H9 (cell line): ENCODE measurements around the gene THSD4. TPM values are rescaled to one million over a fixed set of nuclear protein-coding genes. Genes with fewer than 3 reads are reported as not detected.

ENCODE experiments used
- DNase-seq: peaks from one replicate; pipeline ENCODE4 v3.0.0-alpha.2; 2017
- H2AFZ ChIP-seq: one replicate; pipeline ENCODE4 v1.6.1; 2013; ENCODE audit warnings: mild to moderate bottlenecking, low read length, control low read depth, moderate library complexity
- H2AK5ac ChIP-seq: 2 replicates; pipeline ENCODE4 v1.6.1; 2013; ENCODE audit warnings: low read length, control low read depth, mixed read lengths; ENCODE audit not compliant: insufficient read length
- H2BK120ac ChIP-seq: one replicate; pipeline ENCODE4 v1.6.1; 2013; ENCODE audit warnings: low read depth, mild to moderate bottlenecking, low read length, control low read depth, inconsistent platforms; ENCODE audit not compliant: poor library complexity, severe bottlenecking
- H2BK12ac ChIP-seq: 2 replicates; pipeline ENCODE4 v1.6.1; 2013; ENCODE audit warnings: low read length, control low read depth, mixed read lengths, low read depth; ENCODE audit not compliant: insufficient read length
- H2BK15ac ChIP-seq: 2 replicates; pipeline ENCODE4 v1.6.1; 2013; ENCODE audit warnings: low read depth, low read length, control low read depth
- H2BK20ac ChIP-seq: one replicate; pipeline ENCODE4 v1.6.1; 2013; ENCODE audit warnings: low read depth, mild to moderate bottlenecking, low read length, control low read depth, inconsistent platforms; ENCODE audit not compliant: poor library complexity, severe bottlenecking
- H2BK5ac ChIP-seq: 2 replicates; pipeline ENCODE4 v1.6.1; 2013; ENCODE audit warnings: low read length, control low read depth, mixed read lengths; ENCODE audit not compliant: insufficient read length
- H3K14ac ChIP-seq: 2 replicates; pipeline ENCODE4 v1.6.1; 2013; ENCODE audit warnings: low read length, control low read depth; ENCODE audit not compliant: insufficient read depth
- H3K18ac ChIP-seq: 2 replicates; pipeline ENCODE4 v1.6.1; 2013; ENCODE audit warnings: low read depth, mild to moderate bottlenecking, mixed read lengths, low read length, control low read depth; ENCODE audit not compliant: insufficient read length
- H3K23ac ChIP-seq: 2 replicates; pipeline ENCODE4 v1.6.1; 2013; ENCODE audit warnings: low read length, control low read depth, mixed read lengths, low read depth; ENCODE audit not compliant: insufficient read length
- H3K23me2 ChIP-seq: 2 replicates; pipeline ENCODE4 v1.6.1; 2013; ENCODE audit warnings: low read depth, mild to moderate bottlenecking, mixed read lengths, low read length, control low read depth; ENCODE audit not compliant: insufficient read length, poor library complexity, severe bottlenecking
- H3K27ac ChIP-seq: 2 replicates; pipeline ENCODE4 v1.5.1; 2013; ENCODE audit warnings: low read length, control low read depth, mixed read lengths, low read depth; ENCODE audit not compliant: insufficient read length
- H3K27me3 ChIP-seq: 2 replicates; pipeline ENCODE4 v1.6.1; 2013; ENCODE audit warnings: low read length, control low read depth, inconsistent platforms; ENCODE audit not compliant: insufficient read depth
- H3K4ac ChIP-seq: 2 replicates; pipeline ENCODE4 v1.6.1; 2013; ENCODE audit warnings: low read depth, mild to moderate bottlenecking, control low read depth, inconsistent platforms, low read length, moderate library complexity
- H3K4me1 ChIP-seq: 2 replicates; pipeline ENCODE4 v1.6.1; 2013; ENCODE audit warnings: low read length, control low read depth, inconsistent platforms; ENCODE audit not compliant: insufficient read depth
- H3K4me2 ChIP-seq: 2 replicates; pipeline ENCODE4 v1.6.1; 2013; ENCODE audit warnings: low read length, control low read depth, mixed read lengths; ENCODE audit not compliant: insufficient read length, insufficient read depth
- H3K56ac ChIP-seq: 2 replicates; pipeline ENCODE4 v1.6.1; 2013; ENCODE audit warnings: low read depth, mild to moderate bottlenecking, mixed read lengths, low read length, control low read depth; ENCODE audit not compliant: insufficient read length
- H3K79me1 ChIP-seq: 2 replicates; pipeline ENCODE4 v1.6.1; 2013; ENCODE audit warnings: low read depth, mild to moderate bottlenecking, moderate library complexity, low read length, control low read depth, inconsistent platforms; ENCODE audit not compliant: insufficient read depth, poor library complexity, severe bottlenecking
- H3K79me2 ChIP-seq: 2 replicates; pipeline ENCODE4 v1.6.1; 2013; ENCODE audit warnings: low read length, control low read depth, inconsistent platforms; ENCODE audit not compliant: insufficient read depth
- H3K9ac ChIP-seq: 2 replicates; pipeline ENCODE4 v1.6.1; 2013; ENCODE audit warnings: low read length, control low read depth, mixed read lengths; ENCODE audit not compliant: insufficient read length; ENCODE audit errors: extremely low read depth
- H3K9me3 ChIP-seq: one replicate; pipeline ENCODE4 v1.6.1; 2013; ENCODE audit warnings: low read depth, low read length, inconsistent platforms; ENCODE audit not compliant: control insufficient read depth
- H3T11ph ChIP-seq: one replicate; pipeline ENCODE4 v1.6.1; 2013; ENCODE audit warnings: mild to moderate bottlenecking, low read length, control low read depth, inconsistent platforms
- H4K20me1 ChIP-seq: one replicate; pipeline ENCODE4 v1.6.1; 2013; ENCODE audit not compliant: control insufficient read depth, insufficient read length, insufficient read depth
- H4K5ac ChIP-seq: 2 replicates; pipeline ENCODE4 v1.6.1; 2013; ENCODE audit warnings: low read depth, mild to moderate bottlenecking, mixed read lengths, low read length, control low read depth; ENCODE audit not compliant: insufficient read length
- H4K8ac ChIP-seq: replicated peaks from 2 replicates; pipeline ENCODE4 v1.6.1; 2013; ENCODE audit warnings: low read length, control low read depth, mixed read lengths, low read depth; ENCODE audit not compliant: insufficient read length
- H4K91ac ChIP-seq: 2 replicates; pipeline ENCODE4 v1.6.1; 2013; ENCODE audit warnings: low read depth, mild to moderate bottlenecking, moderate library complexity, mixed read lengths, low read length, control low read depth; ENCODE audit not compliant: insufficient read length
- H3K27ac Mint-ChIP-seq, 3 experiments: 2 replicates in 2 of 3; 3 replicates in 1 of 3; pipeline ENCODE4 v1.8.0; 2020 to 2021; ENCODE audit warnings: mixed read lengths in 3 of 3, mild to moderate bottlenecking in 1 of 3, moderate library complexity in 1 of 3
- H3K27me3 Mint-ChIP-seq: 2 replicates; pipeline ENCODE4 v1.8.0; 2021; ENCODE audit warnings: low read depth, mild to moderate bottlenecking, moderate library complexity, mixed read lengths
- H3K36me3 Mint-ChIP-seq, 3 experiments: 2 replicates in 2 of 3; 3 replicates in 1 of 3; pipeline ENCODE4 v1.8.0; 2020 to 2021; ENCODE audit warnings: low read depth in 3 of 3, mixed read lengths in 3 of 3; ENCODE audit not compliant: insufficient read depth in 1 of 3
- H3K4me1 Mint-ChIP-seq, 2 experiments: 2 replicates each; pipeline ENCODE4 v1.8.0; 2020; ENCODE audit warnings: mixed read lengths in 2 of 2
- H3K4me3 Mint-ChIP-seq, 2 experiments: 2 replicates in 1 of 2; 3 replicates in 1 of 2; pipeline ENCODE4 v1.8.0; 2020 to 2021; ENCODE audit warnings: mild to moderate bottlenecking in 2 of 2, mixed read lengths in 2 of 2, moderate library complexity in 1 of 2
- H3K9me3 Mint-ChIP-seq, 2 experiments: 2 replicates in 1 of 2; 3 replicates in 1 of 2; pipeline ENCODE4 v1.8.0; 2020; ENCODE audit warnings: mild to moderate bottlenecking in 2 of 2, mixed read lengths in 2 of 2, moderate library complexity in 1 of 2
- WGBS: extraction: QIAGEN DNeasy Blood & Tissue Kit; methylation state at CpG from one replicate; pipeline ENCODE4 v1.1.7; 2013; ENCODE audit warnings: missing lambda C conversion rate, low lambda C conversion rate, mixed read lengths; ENCODE audit not compliant: insufficient read length; ENCODE audit errors: extremely low coverage; 5-methylcytosine and 5-hydroxymethylcytosine counted together
- total RNA-seq: library from RNA; stranded (reverse); gene quantifications from 2 replicates; pipeline ENCODE4 v1.2.1, GENCODE V29; 2021
- TF ChIP-seq, protein P1 (sequence below): fragments of 200-600 bp; sonication (generic); conservative IDR thresholded peaks from 3 replicates; pipeline ENCODE4 v1.8.0; 2021; ENCODE audit warnings: antibody characterized with exemption, mild to moderate bottlenecking

The THSD4 gene
- total RNA-seq, 1 experiment from 2014 or later, result 5.5 TPM

DNA sequence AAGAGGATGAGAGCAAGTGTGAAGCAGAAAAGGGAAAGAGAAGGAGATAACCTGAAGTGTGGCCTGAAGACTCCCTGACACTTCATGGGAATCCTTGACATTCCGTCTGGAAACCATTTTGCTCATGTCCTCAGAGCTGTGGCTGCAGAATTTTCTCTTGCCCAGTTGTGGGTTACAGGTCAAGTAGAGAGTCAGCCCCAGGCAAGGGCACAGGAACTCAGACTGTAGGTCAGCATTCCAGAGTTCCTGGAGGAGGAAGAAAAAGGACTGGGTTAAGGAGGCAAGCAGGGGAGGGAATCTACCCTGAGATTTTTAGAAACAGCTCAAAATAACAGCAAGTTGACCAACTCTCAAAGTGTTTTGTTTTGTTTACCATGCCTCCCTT is 4.1 kb upstream of the THSD4 start:
- no peaks in the 10 kb centered on the region for H3K36me3 Mint-ChIP-seq
- no peak overlapping the region for H3K4ac ChIP-seq
- H3K23ac ChIP-seq, result no peak overlapping the region
- H4K5ac ChIP-seq, result no peak overlapping the region
- H3K27ac ChIP-seq, result no peak overlapping the region
- peak; percentile 22 for DNase-seq
- WGBS, result no CpG with 5 or more reads among the region's 1 CpG
- TF ChIP-seq, protein P1, sequence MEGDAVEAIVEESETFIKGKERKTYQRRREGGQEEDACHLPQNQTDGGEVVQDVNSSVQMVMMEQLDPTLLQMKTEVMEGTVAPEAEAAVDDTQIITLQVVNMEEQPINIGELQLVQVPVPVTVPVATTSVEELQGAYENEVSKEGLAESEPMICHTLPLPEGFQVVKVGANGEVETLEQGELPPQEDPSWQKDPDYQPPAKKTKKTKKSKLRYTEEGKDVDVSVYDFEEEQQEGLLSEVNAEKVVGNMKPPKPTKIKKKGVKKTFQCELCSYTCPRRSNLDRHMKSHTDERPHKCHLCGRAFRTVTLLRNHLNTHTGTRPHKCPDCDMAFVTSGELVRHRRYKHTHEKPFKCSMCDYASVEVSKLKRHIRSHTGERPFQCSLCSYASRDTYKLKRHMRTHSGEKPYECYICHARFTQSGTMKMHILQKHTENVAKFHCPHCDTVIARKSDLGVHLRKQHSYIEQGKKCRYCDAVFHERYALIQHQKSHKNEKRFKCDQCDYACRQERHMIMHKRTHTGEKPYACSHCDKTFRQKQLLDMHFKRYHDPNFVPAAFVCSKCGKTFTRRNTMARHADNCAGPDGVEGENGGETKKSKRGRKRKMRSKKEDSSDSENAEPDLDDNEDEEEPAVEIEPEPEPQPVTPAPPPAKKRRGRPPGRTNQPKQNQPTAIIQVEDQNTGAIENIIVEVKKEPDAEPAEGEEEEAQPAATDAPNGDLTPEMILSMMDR, result no peak
- no peaks in the 10 kb centered on the region for H3K9me3 Mint-ChIP-seq
- H3K56ac ChIP-seq, result no peak overlapping the region
- no peak overlapping the region for H3K4me2 ChIP-seq
- no peak overlapping the region for H4K91ac ChIP-seq
- no peak overlapping the region for H2AK5ac ChIP-seq
- H2BK5ac ChIP-seq, result no peak overlapping the region
- no peak overlapping the region for H2BK12ac ChIP-seq
- H2BK15ac ChIP-seq, result no peak overlapping the region
- no peaks in the 10 kb centered on the region for H3K79me2 ChIP-seq
- no peak overlapping the region for H3K27ac Mint-ChIP-seq
- H3K14ac ChIP-seq, result no peak overlapping the region
- H4K20me1 ChIP-seq, result no peaks in the 10 kb centered on the region
- H3K27me3 ChIP-seq, result no peaks in the 10 kb centered on the region
- peaks cover 41 to 42% of the 10 kb centered on the region in 2 experiments for H3K4me1 Mint-ChIP-seq
- no peak overlapping the region for H3K18ac ChIP-seq
- peaks cover 10% of the 10 kb centered on the region for H3K23me2 ChIP-seq
- H3K9ac ChIP-seq, result no peak overlapping the region
- no peak overlapping the region for H2BK20ac ChIP-seq
- H3K9me3 ChIP-seq, result no peaks in the 10 kb centered on the region
- H3K4me1 ChIP-seq, result peaks cover 7% of the 10 kb centered on the region
- H3T11ph ChIP-seq, result no peak overlapping the region
- H2BK120ac ChIP-seq, result no peak overlapping the region
- H3K79me1 ChIP-seq, result no peaks in the 10 kb centered on the region
- H4K8ac ChIP-seq, result no peak overlapping the region
- peaks cover 17% of the 10 kb centered on the region for H3K27me3 Mint-ChIP-seq
- no peak overlapping the region for H2AFZ ChIP-seq
- H3K4me3 Mint-ChIP-seq, result no peak overlapping the region
